Measurements from ENCODE around the gene CYB561.
A peak's percentile ranks its signal among the peaks of the same experiment; 100 is the strongest.

Gene CYB561

GRCh38 chr17:63435681-63436522, 10.2 kb downstream of the CYB561 start:
- DNase-seq: peak in 1 of 51 donors; percentile 14

- DNase-seq: peak in 43 of 51 donors; percentile 4 to 85 (median 58)
Measured at GRCh38 chr17:63434951-63435571, 11.0 kb downstream of the CYB561 start.

- peak in 5 of 51 donors; percentile 18 to 40 (median 25) for DNase-seq
Measured at GRCh38 chr17:63433746-63434591, 12.1 kb downstream of the CYB561 start.

GRCh38 chr17:63431939-63432804, 13.9 kb downstream of the CYB561 start:
- no peak for DNase-seq

GRCh38 chr17:63431618-63431938, 14.5 kb downstream of the CYB561 start:
- DNase-seq: no peak

- DNase-seq: no peak
Measured at GRCh38 chr17:63430223-63430622, 15.9 kb downstream of the CYB561 start.

- DNase-seq: no peak
Measured at GRCh38 chr17:63429766-63430165, 16.3 kb downstream of the CYB561 start.

- DNase-seq: no peak
Measured at GRCh38 chr17:63426917-63427308, 19.2 kb downstream of the CYB561 start.

- DNase-seq: no peak
Measured at GRCh38 chr17:63426041-63426916, 19.8 kb downstream of the CYB561 start.

GRCh38 chr17:63425483-63425882, 20.6 kb downstream of the CYB561 start:
- peak in 43 of 51 donors; percentile 12 to 83 (median 55) for DNase-seq

- no peak for DNase-seq
Measured at GRCh38 chr17:63423963-63424362, 22.1 kb downstream of the CYB561 start.

- no peak for DNase-seq
Measured at GRCh38 chr17:63423251-63423950, 22.7 kb downstream of the CYB561 start.

- no peak for DNase-seq
Measured at GRCh38 chr17:63421681-63422645, 24.1 kb downstream of the CYB561 start.

GRCh38 chr17:63420868-63421680, 25.0 kb downstream of the CYB561 start:
- DNase-seq: no peak

GRCh38 chr17:63419949-63420867, 25.9 kb downstream of the CYB561 start:
- no peak for DNase-seq

- DNase-seq: no peak
Measured at GRCh38 chr17:63419398-63419797, 26.7 kb downstream of the CYB561 start.
